ENCODE data around the gene A2ML1.
"Not testable (repeated sequence)": the region's sequence is repeated elsewhere in the genome, so short reads cannot be mapped to it uniquely, and the experiment has no call there.

- TF ChIP-seq CTCF (conservative IDR thresholded peaks at IDR 0.05 in 1 of 2, IDR thresholded peaks at IDR 0.05 in 1 of 2; ENCODE audit: low read depth in 1 of 2, low read length in 2 of 2); EZH2 (IDR thresholded peaks at IDR 0.05; ENCODE audit: low read length, missing control alignments): not testable (repeated sequence)
Observed at GRCh38 chr12:8807084-8807483, 15.3 kb upstream of the A2ML1 start.

Measured in fibroblast of lung (primary cell).